Measurements from ENCODE around the gene RIN1.

RIN1 gene

DNA sequence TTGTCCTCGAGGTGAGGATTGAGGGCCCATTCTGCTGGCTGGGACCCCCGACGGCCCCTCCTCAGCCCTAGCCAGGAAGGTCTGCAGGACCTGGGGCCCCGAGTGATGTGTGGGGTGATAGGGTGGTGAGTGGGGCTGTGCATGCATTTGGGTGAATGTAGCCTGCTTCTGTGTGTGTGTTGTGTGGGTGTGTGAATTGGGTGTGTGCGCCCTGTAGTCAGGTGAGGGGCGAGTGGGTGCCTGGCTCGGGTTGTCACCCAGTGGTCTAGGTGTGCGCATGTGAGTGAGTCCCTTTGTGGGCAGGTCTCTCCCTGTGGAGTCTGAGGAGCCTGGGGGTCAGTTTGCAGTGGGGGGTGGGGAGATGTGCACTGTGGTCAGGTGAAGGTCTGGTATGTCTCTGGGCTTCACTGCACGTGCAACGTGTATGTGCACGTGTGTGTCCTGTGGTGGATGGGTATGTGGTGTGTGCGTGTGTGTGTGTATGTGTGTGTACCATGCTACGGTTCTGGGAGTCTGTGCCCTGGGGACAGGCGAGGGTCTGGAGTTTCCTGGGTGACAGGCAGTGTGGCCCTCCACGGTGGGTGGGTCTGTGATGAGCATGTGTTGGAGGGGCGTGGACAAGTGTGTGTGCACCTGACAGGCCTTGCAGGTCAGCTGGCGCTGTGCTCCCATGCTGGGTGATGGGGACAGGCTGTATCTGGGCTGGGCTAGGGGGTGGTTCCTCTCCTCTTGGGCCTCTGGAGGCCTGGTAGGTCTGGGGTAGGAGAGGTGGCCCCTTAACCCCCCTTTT lies 43.5 kb downstream of the RIN1 start:
- ChIA-PET CTCF (no interaction called here), POLR2A (no interaction called here)
- TF ChIP-seq FOXA1 (IDR thresholded peaks at IDR 0.05) (no peak), PKNOX1 (IDR thresholded peaks at IDR 0.05) (no peak), LEF1 (IDR thresholded peaks at IDR 0.05; ENCODE audit: borderline replicate concordance) (no peak), SP1 (IDR thresholded peaks at IDR 0.05) (no peak), ZNF384 (IDR thresholded peaks at IDR 0.05) (no peak), NFRKB (IDR thresholded peaks at IDR 0.05) (no peak), HDGF (IDR thresholded peaks at IDR 0.05; ENCODE audit: borderline replicate concordance) (no peak), TARDBP (IDR thresholded peaks at IDR 0.05) (no peak), ARNT (IDR thresholded peaks at IDR 0.05) (no peak), FOXK2 (IDR thresholded peaks at IDR 0.05) (no peak), FOXM1 (IDR thresholded peaks at IDR 0.05; ENCODE audit: borderline replicate concordance) (no peak), L3MBTL2 (conservative IDR thresholded peaks at IDR 0.05) (no peak), SUZ12 (IDR thresholded peaks at IDR 0.05) (no peak), ELF4 (IDR thresholded peaks at IDR 0.05) (no peak), CTBP1 (IDR thresholded peaks at IDR 0.05; ENCODE audit: borderline replicate concordance) (no peak), BHLHE40 (IDR thresholded peaks at IDR 0.05; ENCODE audit: borderline replicate concordance) (no peak)
- no peak for DNase-seq (ENCODE audit: extremely low spot score)

GRCh38 chr11:66291706-66292542 lies 44.3 kb downstream of the RIN1 start, which contains the start of gene TMEM151A:
TMEM151A (plus strand) TSS chr11:66291894; CDS start chr11:66292014, 120 bp downstream.
- no peak for DNase-seq (ENCODE audit: extremely low spot score)
- CTCF ChIA-PET: interaction anchor here (1.3 to 1.9 kb wide), 3 partner anchors 9 to 20 kb away, joined by 4 to 6 read pairs (median 5); no protein-coding TSS in a partner anchor
- POLR2A ChIA-PET: interaction anchor here (4.1 kb wide), 1 partner anchor 20 kb away, joined by 36 read pairs; no protein-coding TSS in a partner anchor
- TF ChIP-seq ELF4 (IDR thresholded peaks at IDR 0.05): no peak
- 0 out of 2 replicates have a peak, but pooled peaks have one; percentile 10 for TF ChIP-seq FOXM1 (IDR thresholded peaks at IDR 0.05; ENCODE audit: borderline replicate concordance)
- no peak for TF ChIP-seq NFRKB (IDR thresholded peaks at IDR 0.05)
- TF ChIP-seq TARDBP (IDR thresholded peaks at IDR 0.05): no peak

- TF ChIP-seq NFRKB (IDR thresholded peaks at IDR 0.05) (no peak), ZNF384 (IDR thresholded peaks at IDR 0.05) (no peak), SP1 (IDR thresholded peaks at IDR 0.05) (no peak), FOXK2 (IDR thresholded peaks at IDR 0.05) (no peak), ARNT (IDR thresholded peaks at IDR 0.05) (no peak), TARDBP (IDR thresholded peaks at IDR 0.05) (no peak), PKNOX1 (IDR thresholded peaks at IDR 0.05) (no peak), LEF1 (IDR thresholded peaks at IDR 0.05; ENCODE audit: borderline replicate concordance) (no peak), SUZ12 (IDR thresholded peaks at IDR 0.05) (no peak), HDGF (IDR thresholded peaks at IDR 0.05; ENCODE audit: borderline replicate concordance) (no peak), CTBP1 (IDR thresholded peaks at IDR 0.05; ENCODE audit: borderline replicate concordance) (no peak), BHLHE40 (IDR thresholded peaks at IDR 0.05; ENCODE audit: borderline replicate concordance) (no peak), ELF4 (IDR thresholded peaks at IDR 0.05) (no peak), FOXM1 (IDR thresholded peaks at IDR 0.05; ENCODE audit: borderline replicate concordance) (no peak), FOXA1 (IDR thresholded peaks at IDR 0.05) (no peak), L3MBTL2 (conservative IDR thresholded peaks at IDR 0.05) (no peak)
- POLR2A ChIA-PET: interaction anchor here (4.1 kb wide), 1 partner anchor 21 kb away, joined by 36 read pairs; no protein-coding TSS in a partner anchor
Observed at GRCh38 chr11:66291303-66291705, 44.9 kb downstream of the RIN1 start.

DNA sequence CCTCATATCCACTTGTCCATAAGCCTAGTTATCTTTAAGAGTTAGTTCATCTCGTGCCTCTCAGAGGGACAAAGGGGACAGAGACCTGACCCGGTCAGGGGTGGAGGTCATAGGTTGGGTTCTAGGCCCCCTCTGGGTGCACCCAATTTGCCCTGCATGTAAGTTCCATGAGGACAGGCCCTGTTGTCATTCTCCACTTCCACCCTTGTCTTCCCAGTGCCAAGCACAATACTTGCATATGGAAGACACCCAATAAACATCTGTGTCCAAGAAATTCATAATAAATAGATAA lies 46.0 kb downstream of the RIN1 start:
- no peak for DNase-seq (ENCODE audit: extremely low spot score)
- CTCF ChIA-PET: interaction anchor here (0.6 to 2.6 kb wide), 5 partner anchors 8 to 94 kb away, joined by 3 to 11 read pairs (median 4); no protein-coding TSS in a partner anchor
- POLR2A ChIA-PET: interaction anchor here (1.7 to 4.3 kb wide), 4 partner anchors 10 to 56 kb away, joined by 8 to 36 read pairs (median 18); partner anchors contain the start of gene RAB1B

More at GRCh38 chr11:66291303-66291705, 44.9 kb downstream of the RIN1 start:
- no peak for DNase-seq (ENCODE audit: extremely low spot score)
- CTCF ChIA-PET: interaction anchor here (1.3 to 1.9 kb wide), 3 partner anchors 9 to 20 kb away, joined by 4 to 6 read pairs (median 5); no protein-coding TSS in a partner anchor

More for the DNA sequence above, 46.0 kb downstream of the RIN1 start:
- TF ChIP-seq PKNOX1 (IDR thresholded peaks at IDR 0.05) (no peak), SP1 (IDR thresholded peaks at IDR 0.05) (no peak), HDGF (IDR thresholded peaks at IDR 0.05; ENCODE audit: borderline replicate concordance) (no peak), FOXM1 (IDR thresholded peaks at IDR 0.05; ENCODE audit: borderline replicate concordance) (no peak), L3MBTL2 (conservative IDR thresholded peaks at IDR 0.05) (no peak), FOXK2 (IDR thresholded peaks at IDR 0.05) (no peak), BHLHE40 (IDR thresholded peaks at IDR 0.05; ENCODE audit: borderline replicate concordance) (no peak), CTBP1 (IDR thresholded peaks at IDR 0.05; ENCODE audit: borderline replicate concordance) (no peak), ELF4 (IDR thresholded peaks at IDR 0.05) (no peak), FOXA1 (IDR thresholded peaks at IDR 0.05) (no peak), LEF1 (IDR thresholded peaks at IDR 0.05; ENCODE audit: borderline replicate concordance) (no peak), NFRKB (IDR thresholded peaks at IDR 0.05) (no peak), SUZ12 (IDR thresholded peaks at IDR 0.05) (no peak), TARDBP (IDR thresholded peaks at IDR 0.05) (no peak)
